T47D (cell line): ENCODE measurements around the gene CFAP77.

ENCODE experiments used
- DNase-seq, 2 experiments: peaks; one replicate each; pipeline versions ENCODE4 v3.0.0 to v3.0.0-alpha.2; 2011 to 2012; ENCODE audit warnings: low read depth in 1 of 2, low spot score in 1 of 2
- JUND ChIP-seq: IDR thresholded peaks from 2 replicates; pipeline ENCODE4 v1.6.1; 2012; ENCODE audit warnings: low read depth
- in situ Hi-C: cut with HindIII; loops from 2 replicates; pipeline ENCODE4 v1.10.0; 2016; ENCODE audit warnings: low sequenced_read_pairs, low pct_unique_long_range_greater_than_20kb

Gene CFAP77

DNA sequence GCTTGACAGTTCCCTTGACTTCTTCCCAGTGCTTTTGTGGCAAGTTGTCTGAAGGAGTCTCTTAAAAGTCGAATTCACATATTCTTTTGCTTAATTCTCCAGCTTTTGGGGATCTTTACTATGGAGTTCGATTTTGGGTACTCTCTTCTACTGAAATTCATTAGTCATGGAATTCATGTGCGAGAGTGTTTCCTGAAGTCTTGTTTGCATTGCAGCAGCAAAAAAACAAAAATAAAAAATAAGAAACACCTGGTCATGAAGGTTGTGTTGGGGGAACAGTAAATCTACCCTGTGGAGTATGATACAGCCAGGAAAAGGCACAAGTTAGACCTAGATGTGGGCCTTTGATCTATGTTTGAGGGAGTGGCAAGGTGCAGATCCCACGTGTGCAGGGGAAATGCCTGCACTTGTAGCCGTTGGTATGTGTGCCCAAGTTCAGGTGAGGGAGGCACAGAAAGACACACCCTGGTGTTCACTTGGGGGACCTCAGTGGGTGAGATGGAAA is 55.2 kb downstream of the CFAP77 start:
- in situ Hi-C loops = no loop called here
- no peak for TF ChIP-seq JUND
- DNase-seq = no peak

DNA sequence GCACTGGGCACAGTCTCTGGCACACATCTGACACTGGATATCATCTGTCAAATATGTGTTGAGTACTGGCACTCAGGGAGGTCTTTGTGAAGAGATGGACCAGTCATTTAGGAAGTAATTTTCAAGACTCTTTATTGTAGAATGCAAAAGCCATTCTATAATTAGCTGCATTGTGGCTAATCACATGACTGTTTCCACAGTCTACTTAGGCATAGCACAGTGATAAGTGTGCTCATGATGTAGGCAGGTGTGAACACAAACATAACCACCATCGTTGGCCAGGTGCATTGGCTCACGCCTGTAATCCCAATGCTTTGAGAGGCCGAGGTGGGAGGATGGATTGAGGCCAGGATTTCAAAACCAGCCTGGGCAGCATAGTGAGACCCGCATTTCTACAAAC is 62.2 kb downstream of the CFAP77 start:
- no peak for TF ChIP-seq JUND
- in situ Hi-C loops = no loop called here
- DNase-seq = no peak

DNA sequence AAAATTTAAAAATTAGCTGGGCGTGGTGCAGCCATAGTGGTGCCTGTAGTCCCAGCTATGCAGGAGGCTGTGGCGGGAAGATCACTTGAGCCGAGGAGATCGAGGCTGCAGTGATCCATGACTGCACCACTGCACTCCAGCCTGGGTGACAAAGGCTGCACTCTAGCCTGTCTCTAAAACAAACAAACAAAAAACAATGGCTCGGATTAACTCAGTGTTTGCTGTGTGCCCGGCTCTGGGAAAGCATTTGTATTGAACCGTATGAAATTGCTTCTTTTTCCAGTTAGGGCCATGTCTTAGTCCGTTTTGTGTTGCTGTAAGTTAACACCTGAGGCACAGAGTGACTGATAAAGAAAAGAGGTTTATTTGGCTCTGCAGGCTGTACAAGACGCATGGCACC is 62.6 kb downstream of the CFAP77 start:
- in situ Hi-C loops = no loop called here
- no peak for TF ChIP-seq JUND
- DNase-seq = no peak

DNA sequence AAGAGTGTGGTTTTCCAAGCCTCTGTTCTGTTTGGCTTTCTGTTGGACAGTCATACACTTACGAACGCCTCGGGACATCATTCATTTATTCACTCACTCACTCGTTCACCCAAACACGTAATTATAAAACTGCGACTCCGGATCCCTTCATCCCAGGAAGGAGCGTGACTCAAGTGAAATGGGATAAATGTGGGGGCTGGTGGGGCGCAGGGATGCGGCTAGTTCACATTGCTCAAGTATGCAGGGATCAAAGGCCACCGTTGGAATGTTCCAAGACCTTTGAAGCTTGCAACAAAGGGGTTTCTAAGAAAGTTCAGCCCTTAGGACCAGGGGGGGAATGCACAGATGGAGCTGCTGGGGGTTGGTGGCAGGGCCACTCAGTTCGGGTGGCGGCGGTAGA is 64.2 kb downstream of the CFAP77 start:
- no peak for DNase-seq
- in situ Hi-C loops = no loop called here
- no peak for TF ChIP-seq JUND

DNA sequence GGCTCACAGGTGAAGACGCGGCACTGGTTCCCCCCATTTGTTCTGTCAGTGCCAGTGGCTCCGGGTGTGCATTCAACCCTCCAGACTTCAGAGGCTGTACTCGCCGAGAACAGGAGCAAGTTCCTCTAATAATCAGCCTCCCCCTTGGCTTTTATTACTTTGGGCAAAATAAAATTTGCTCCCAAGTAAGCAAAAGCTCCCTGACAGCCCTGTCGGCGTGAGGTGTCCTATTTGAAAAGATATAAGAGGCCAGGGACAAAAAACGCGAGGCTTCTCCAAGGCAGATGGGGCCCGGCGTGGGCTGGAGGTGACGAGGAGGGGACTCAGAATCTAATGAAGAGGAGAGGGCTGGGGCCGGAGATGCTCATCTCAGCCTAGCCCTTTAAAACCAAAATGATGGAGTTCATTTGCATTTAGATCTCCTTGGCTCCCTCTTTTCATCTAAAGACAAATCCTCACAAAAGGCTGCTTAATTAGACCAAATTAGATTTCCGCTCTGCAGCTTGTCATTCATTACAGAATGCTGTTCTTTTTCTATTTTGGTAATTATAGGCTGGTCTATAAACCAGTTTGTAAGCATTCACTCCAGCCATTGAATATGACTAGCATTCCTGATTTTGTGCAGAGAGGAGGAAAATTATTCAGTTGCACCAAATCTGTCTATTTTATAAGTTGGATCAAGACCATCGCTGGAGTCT is 68.5 kb downstream of the CFAP77 start:
- in situ Hi-C loops = no loop called here
- TF ChIP-seq JUND = no peak
- DNase-seq = no peak

DNA sequence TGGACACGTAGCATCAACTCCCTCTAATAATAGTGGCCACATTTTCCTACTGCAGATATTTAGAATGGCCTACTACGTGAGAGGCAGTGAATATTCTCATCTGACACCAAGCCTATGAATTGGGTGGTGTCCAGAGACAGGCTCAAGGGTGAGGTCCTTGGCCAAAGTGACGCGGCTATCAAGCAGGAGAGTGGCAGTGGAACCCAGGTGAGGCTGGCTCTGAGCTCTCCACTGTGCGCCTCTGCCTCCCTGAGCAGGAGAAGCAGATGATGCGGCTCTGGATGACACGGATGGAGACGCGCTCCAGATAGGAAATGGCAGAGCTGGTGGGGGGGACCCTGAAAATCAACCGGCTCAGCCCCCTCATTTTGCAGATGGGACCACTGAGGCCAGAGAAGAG is 69.7 kb downstream of the CFAP77 start:
- no peak for DNase-seq
- in situ Hi-C loops = no loop called here
- TF ChIP-seq JUND = no peak

DNA sequence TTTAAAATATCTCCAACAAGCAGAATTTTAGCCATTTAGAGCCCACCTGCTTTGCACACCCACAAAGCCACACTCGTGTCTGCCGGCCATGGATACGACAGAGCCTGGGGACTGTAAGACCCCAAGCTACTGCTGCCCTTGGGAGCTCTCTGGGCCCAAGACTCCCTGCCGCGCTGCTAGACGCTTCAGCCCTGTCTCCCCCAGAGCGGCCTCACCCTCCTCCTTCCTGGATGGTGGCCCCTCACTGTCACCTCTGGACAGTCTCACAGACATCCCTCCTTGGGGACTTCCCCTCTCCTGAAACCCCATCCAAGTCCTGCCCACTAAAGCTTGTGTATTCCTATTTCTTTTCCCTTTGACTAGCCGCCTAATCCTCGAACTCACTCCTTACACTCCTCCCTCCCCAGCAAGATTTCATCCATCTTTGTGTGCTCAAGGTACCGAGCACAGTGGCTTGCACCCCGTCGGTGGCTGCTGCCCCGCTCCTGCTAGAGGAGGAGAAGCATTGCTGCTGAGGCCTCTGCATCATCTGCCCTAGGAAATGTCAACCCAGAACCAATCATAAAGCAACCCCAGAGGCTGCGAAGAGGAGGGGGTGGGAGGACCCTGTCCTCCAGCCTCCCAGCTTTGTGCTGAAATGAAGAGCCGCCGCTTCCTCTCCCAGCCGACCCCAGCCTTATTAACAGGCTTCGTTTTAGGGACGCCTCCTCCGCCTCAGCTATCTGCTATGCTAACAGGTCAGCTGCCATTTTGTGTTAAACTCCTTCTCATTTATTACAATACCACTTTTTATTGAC is 71.2 kb downstream of the CFAP77 start:
- in situ Hi-C loops = no loop called here
- DNase-seq = no peak
- no peak for TF ChIP-seq JUND

DNA sequence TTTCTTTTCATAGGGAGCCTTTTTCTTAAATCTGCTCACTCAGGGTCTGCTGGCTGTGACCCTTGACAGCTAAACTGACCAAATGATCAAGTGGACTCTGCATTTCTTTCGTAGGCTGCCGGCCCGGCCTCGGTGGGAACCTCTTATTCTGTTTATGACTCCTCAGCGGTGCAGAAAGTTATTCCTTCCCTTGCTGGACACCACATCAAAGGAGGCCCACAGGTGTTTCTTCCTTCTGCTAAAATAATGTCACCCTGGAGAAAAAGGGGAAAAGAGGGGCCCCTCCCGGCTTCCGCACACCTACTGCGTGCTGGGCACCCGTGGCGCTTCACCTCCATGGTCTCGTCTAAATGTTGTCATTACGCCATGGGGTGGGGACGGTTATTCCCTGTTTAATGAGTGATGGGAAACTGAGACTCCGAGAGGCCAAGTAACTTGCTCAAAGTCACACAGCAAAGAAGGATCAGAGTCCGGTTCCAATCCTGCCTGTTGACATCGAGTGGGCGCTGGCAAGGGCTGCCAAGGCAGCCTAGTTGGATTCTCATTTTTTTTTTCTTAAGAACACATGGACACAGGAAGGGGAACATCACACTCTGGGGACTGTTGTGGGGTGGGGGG is 72.3 kb downstream of the CFAP77 start:
- DNase-seq = no peak
- TF ChIP-seq JUND = no peak
- in situ Hi-C loops = no loop called here

DNA sequence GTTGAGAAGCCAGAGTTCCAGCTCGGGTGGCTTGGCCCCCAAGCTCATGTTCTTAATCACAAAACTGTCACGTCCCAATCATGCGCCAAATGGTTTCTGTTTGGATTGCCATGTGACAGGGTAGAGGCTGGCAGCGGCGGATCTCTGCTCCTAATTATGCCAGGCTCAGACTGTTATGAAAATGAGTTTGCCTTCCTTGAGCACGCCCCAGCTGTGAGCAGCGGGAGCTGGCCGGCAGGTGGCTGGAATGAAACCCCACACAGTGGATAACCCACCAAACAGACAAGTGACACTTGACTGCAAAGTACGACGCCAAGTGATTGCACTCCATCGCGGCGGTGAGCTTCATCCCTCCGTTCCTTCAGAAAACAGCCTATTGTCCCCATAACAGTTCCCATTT is 75.4 kb downstream of the CFAP77 start:
- no peak for DNase-seq
- in situ Hi-C loops = no loop called here
- TF ChIP-seq JUND = no peak

DNA sequence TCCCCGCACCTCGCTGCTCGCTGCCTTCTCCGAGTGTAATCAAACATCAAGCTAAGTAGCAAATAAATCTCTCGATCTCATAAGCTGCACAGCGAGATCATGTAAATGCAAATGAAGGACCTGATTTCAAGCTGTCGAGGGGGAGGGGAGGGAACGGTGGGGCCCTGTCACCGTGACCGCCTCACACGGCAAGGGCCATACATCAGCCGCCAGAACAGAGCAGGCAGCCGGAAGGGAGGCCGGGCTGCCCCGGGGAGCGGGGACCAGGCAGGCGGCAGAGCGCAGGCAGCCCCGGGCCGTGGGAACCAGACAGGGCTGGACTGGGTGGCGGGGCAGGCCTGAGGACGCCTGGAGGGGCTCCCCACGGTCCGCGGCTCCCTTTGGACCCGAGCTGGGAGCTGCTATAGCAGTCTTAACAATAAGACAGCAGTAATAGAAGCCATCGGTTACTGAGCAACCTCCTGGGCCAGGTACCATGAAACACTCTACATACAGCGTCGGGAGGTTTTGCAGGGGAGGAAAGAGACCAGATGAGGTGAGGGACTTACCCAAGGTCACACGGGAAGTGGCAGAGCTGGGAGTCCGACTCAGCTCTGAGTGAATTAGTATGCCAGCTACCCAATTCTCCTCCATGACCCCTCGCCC is 76.8 kb downstream of the CFAP77 start:
- no peak for DNase-seq
- in situ Hi-C loops = no loop called here
- no peak for TF ChIP-seq JUND

DNA sequence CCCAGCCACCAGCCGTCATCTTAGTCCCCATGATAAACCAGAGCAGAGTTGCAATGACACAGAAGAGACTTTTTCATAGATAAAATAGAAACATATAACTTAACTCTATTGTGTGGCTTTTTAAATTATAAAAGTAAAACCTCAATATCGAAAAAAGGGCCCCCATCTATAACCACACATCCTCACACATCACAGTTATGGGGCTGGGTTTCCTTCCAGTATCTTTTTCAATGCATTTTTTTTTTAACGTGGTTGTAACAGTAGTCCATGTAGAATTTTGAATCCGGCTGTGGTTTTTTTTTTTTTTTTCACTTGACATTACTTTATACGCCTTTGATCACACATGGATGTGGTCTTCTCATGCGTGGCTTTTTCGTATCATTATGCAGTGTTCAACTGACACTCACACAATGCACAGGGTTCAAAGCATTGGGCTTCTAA is 77.4 kb downstream of the CFAP77 start:
- no peak for DNase-seq
- in situ Hi-C loops = no loop called here
- TF ChIP-seq JUND = no peak

DNA sequence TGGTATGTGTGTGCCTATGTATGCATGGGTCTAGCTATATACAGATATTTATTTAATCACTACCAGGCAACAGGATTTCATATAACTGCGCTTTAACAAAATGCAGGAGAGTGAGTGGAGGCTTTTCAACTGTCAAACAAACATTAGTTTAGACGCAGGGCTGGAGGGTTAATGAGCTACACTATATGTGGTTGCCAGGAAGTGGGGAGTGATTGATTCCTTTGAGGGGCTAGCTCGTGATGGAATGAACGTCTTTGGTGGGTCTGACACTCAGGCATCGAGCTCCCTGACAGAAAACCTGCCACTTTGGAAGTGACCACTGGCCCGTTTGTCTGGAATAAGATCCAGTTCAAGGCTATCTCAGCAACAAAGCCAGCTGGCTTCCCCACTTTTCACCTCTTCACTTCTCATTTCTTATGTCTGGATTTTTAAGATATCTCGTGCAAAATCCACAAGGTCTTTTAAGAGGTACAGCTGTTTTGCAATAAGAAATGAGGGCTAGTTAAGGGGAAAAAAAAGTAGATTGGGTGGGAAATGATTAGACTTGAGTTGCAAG is 78.0 kb downstream of the CFAP77 start:
- in situ Hi-C loops = no loop called here
- TF ChIP-seq JUND = no peak
- DNase-seq = no peak
